GM19023 (cell line): ENCODE data around the gene CRTAC1.

Experiments used
- ATAC-seq: cut with Tn5 transposase; IDR thresholded peaks from one replicate; pipeline ENCODE4 v1.9.1; 2021; ENCODE audit warnings: mild to moderate bottlenecking, moderate library complexity; ENCODE audit not compliant: unreplicated experiment

Gene CRTAC1

GRCh38 chr10:98030093-98030821 is at the start of gene CRTAC1:
CRTAC1 (minus strand) TSS chr10:98030621; CDS start chr10:98030472, 149 bp downstream.
- ATAC-seq: no peak

GRCh38 chr10:98078774-98079173 is 48.4 kb upstream of the CRTAC1 start:
- no peak for ATAC-seq

- no peak for ATAC-seq
Measured at GRCh38 chr10:98077223-98077622, 46.8 kb upstream of the CRTAC1 start.

- ATAC-seq: no peak
Measured at GRCh38 chr10:98076086-98076485, 45.7 kb upstream of the CRTAC1 start.

- ATAC-seq: no peak
Measured at GRCh38 chr10:98074315-98074911, 44.0 kb upstream of the CRTAC1 start.

GRCh38 chr10:98067165-98067564 is 36.7 kb upstream of the CRTAC1 start:
- no peak for ATAC-seq

- no peak for ATAC-seq
Measured at GRCh38 chr10:98063740-98064027, 33.3 kb upstream of the CRTAC1 start.

- no peak for ATAC-seq
Measured at GRCh38 chr10:98062424-98062823, 32.0 kb upstream of the CRTAC1 start.

GRCh38 chr10:98060079-98060478 is 29.7 kb upstream of the CRTAC1 start:
- ATAC-seq: no peak

- no peak for ATAC-seq
Measured at GRCh38 chr10:98058295-98058694, 27.9 kb upstream of the CRTAC1 start.

- ATAC-seq: no peak
Measured at GRCh38 chr10:98055841-98056516, 25.6 kb upstream of the CRTAC1 start.

GRCh38 chr10:98047009-98047741 is 16.8 kb upstream of the CRTAC1 start:
- ATAC-seq: no peak

- ATAC-seq: no peak
Measured at GRCh38 chr10:98045785-98046389, 15.5 kb upstream of the CRTAC1 start.

GRCh38 chr10:98041352-98042043 is 11.1 kb upstream of the CRTAC1 start:
- peak; percentile 55 for ATAC-seq

- no peak for ATAC-seq
Measured at GRCh38 chr10:98039690-98040381, 9.4 kb upstream of the CRTAC1 start.

- no peak for ATAC-seq
Measured at GRCh38 chr10:98038288-98038687, 7.9 kb upstream of the CRTAC1 start.

- ATAC-seq: no peak
Measured at GRCh38 chr10:98035599-98035998, 5.2 kb upstream of the CRTAC1 start.

- no peak for ATAC-seq
Measured at GRCh38 chr10:98033515-98033914, 3.1 kb upstream of the CRTAC1 start.

- ATAC-seq: no peak
Measured at GRCh38 chr10:98031440-98031839, 1.0 kb upstream of the CRTAC1 start.

- no peak for ATAC-seq
Measured at GRCh38 chr10:98030991-98031431, 590 bp upstream of the CRTAC1 start.
